K562 (cell line): ENCODE data around the gene HMX3.

Experiments used
- CHD1 ChIP-seq: fragments of 200-600 bp; sonication (generic); IDR thresholded peaks from one replicate; pipeline ENCODE4 v1.6.1; 2012; ENCODE audit warnings: mild to moderate bottlenecking, moderate library complexity, low read length, inconsistent platforms
- EP300 ChIP-seq: IDR thresholded peaks from 2 replicates; pipeline ENCODE4 v1.6.1; 2012; ENCODE audit warnings: low read length, improper control_type of control experiment
- FOXA1 ChIP-seq: fragments of 450-650 bp; IDR thresholded peaks from 2 replicates; pipeline ENCODE4 v1.6.1; 2016; ENCODE audit warnings: mild to moderate bottlenecking, borderline replicate concordance
- HIVEP1 ChIP-seq: fragments of 250-450 bp; sonication (Bioruptor Pico); IDR thresholded peaks from 2 replicates; pipeline ENCODE4 v1.4.0; 2020; ENCODE audit warnings: mild to moderate bottlenecking
- HNRNPH1 ChIP-seq: fragments of 200-400 bp; formaldehyde crosslinking; optimal IDR thresholded peaks from 2 replicates; pipeline ENCODE3; 2017; ENCODE audit warnings: low read depth, mild to moderate bottlenecking, low read length, moderate library complexity
- HNRNPUL1 ChIP-seq: fragments of 200-400 bp; formaldehyde crosslinking; IDR thresholded peaks from 2 replicates; pipeline ENCODE4 v1.6.1; 2017; ENCODE audit warnings: low read length
- JUN ChIP-seq, 2 experiments: sonication (generic) in 1 of 2; formaldehyde crosslinking in 1 of 2; IDR thresholded peaks; 2 replicates each; pipeline versions ENCODE4 v1.6.1 to v1.8.0; 2012 to 2022; ENCODE audit warnings: borderline replicate concordance in 2 of 2, mild to moderate bottlenecking in 2 of 2, improper control_type of control experiment in 1 of 2, low read depth in 1 of 2, low read length in 1 of 2, missing genetic modification reagents in 1 of 2
- PML ChIP-seq: IDR thresholded peaks from 2 replicates; pipeline ENCODE4 v1.6.1; 2012; ENCODE audit warnings: low read length, inconsistent platforms
- POLR2A ChIP-seq: fragments of 450-650 bp; conservative IDR thresholded peaks from 2 replicates; pipeline ENCODE4 v1.6.1; 2016
- POLR2G ChIP-seq: fragments of 200-400 bp; formaldehyde crosslinking; IDR thresholded peaks from 2 replicates; pipeline ENCODE4 v1.6.1; 2017; ENCODE audit warnings: low read depth, mild to moderate bottlenecking, antibody characterized with exemption, low read length, moderate library complexity
- RBFOX2 ChIP-seq: fragments of 200-400 bp; formaldehyde crosslinking; IDR thresholded peaks from 2 replicates; pipeline ENCODE4 v1.6.1; 2017; ENCODE audit warnings: low read depth, mild to moderate bottlenecking, low read length, moderate library complexity
- SMARCC2 ChIP-seq: fragments of 450-650 bp; IDR thresholded peaks from 2 replicates; pipeline ENCODE4 v1.6.1; 2017; ENCODE audit warnings: antibody characterized with exemption, moderate library complexity, mild to moderate bottlenecking, low read depth
- SREBF1 ChIP-seq: fragments of 150-350 bp; IDR thresholded peaks from 2 replicates; pipeline ENCODE4 v1.6.1; 2014; ENCODE audit warnings: antibody characterized with exemption, low read depth, low read length, borderline replicate concordance
- ZNF24 ChIP-seq: fragments of 450-650 bp; IDR thresholded peaks from 2 replicates; pipeline ENCODE4 v1.6.1; 2016

GRCh38 chr10:123134343-123134914, 1.3 kb upstream of the HMX3 start:
- TF ChIP-seq POLR2G (no peak), HNRNPUL1 (no peak), CHD1 (no peak), RBFOX2 (no peak), JUN (IDR thresholded peaks at IDR 0.05; ENCODE audit: borderline replicate concordance, low read depth, low read length) (no peak), JUN (CRISPR knock-in tag; IDR thresholded peaks at IDR 0.05; ENCODE audit: borderline replicate concordance) (no peak), EP300 (no peak), POLR2A (no peak), HIVEP1 (CRISPR knock-in tag) (no peak), PML (no peak), ZNF24 (no peak), SREBF1 (no peak), FOXA1 (no peak), SMARCC2 (no peak), HNRNPH1 (no peak)
